GM23338 (cell line): Measurements from ENCODE around the gene POLR2L. TPM values are rescaled to one million over a fixed set of nuclear protein-coding genes. Genes with fewer than 3 reads are reported as not detected.
A peak's percentile ranks its signal among the peaks of the same experiment; 100 is the strongest.

Experiments used
- ATAC-seq: fragments of 200-7000 bp; cut with Tn5 transposase; 3 replicates; pipeline ENCODE4 v1.9.1; 2020
- DNase-seq: peaks from one replicate; pipeline ENCODE4 v3.0.0-alpha.2; 2015; ENCODE audit warnings: low spot score
- H2AFZ ChIP-seq: fragments of 200-600 bp; sonication (generic); 2 replicates; pipeline ENCODE4 v1.8.0; 2016; ENCODE audit warnings: antibody characterized with exemption, mild to moderate bottlenecking, moderate library complexity
- H3F3A ChIP-seq: fragments of 200-600 bp; sonication (generic); replicated peaks from 2 replicates; pipeline ENCODE4 v1.8.0; 2017; ENCODE audit warnings: antibody characterized with exemption, mixed run types, low read depth
- H3K27ac ChIP-seq: fragments of 200-600 bp; sonication (generic); 2 replicates; pipeline ENCODE4 v1.6.1; 2016; ENCODE audit warnings: low read depth
- H3K27me3 ChIP-seq: fragments of 200-600 bp; sonication (generic); 2 replicates; pipeline ENCODE4 v1.8.0; 2016; ENCODE audit warnings: mild to moderate bottlenecking, mixed run types, moderate library complexity; ENCODE audit not compliant: insufficient read depth
- H3K36me3 ChIP-seq: fragments of 200-600 bp; sonication (generic); 2 replicates; pipeline ENCODE4 v1.8.0; 2016; ENCODE audit warnings: mild to moderate bottlenecking; ENCODE audit not compliant: insufficient read depth
- H3K4me1 ChIP-seq: fragments of 200-600 bp; sonication (generic); 2 replicates; pipeline ENCODE4 v1.8.0; 2016; ENCODE audit warnings: mild to moderate bottlenecking, moderate library complexity; ENCODE audit not compliant: insufficient read depth
- H3K4me2 ChIP-seq: fragments of 200-600 bp; sonication (generic); 2 replicates; pipeline ENCODE4 v1.7.1; 2017; ENCODE audit warnings: mixed run types
- H3K4me3 ChIP-seq: fragments of 200-600 bp; sonication (generic); 2 replicates; pipeline ENCODE4 v1.6.1; 2016; ENCODE audit warnings: mixed run types
- H3K79me2 ChIP-seq: fragments of 200-600 bp; sonication (generic); replicated peaks from 2 replicates; pipeline ENCODE4 v1.8.0; 2017; ENCODE audit warnings: mild to moderate bottlenecking; ENCODE audit not compliant: insufficient read depth
- H3K9me2 ChIP-seq: fragments of 200-600 bp; sonication (generic); 2 replicates; pipeline ENCODE4 v1.8.0; 2017; ENCODE audit not compliant: insufficient read depth
- H4K20me1 ChIP-seq: fragments of 200-600 bp; sonication (generic); replicated peaks from 2 replicates; pipeline ENCODE4 v1.8.0; 2017; ENCODE audit warnings: mild to moderate bottlenecking; ENCODE audit not compliant: insufficient read depth
- H3K27ac Mint-ChIP-seq: 2 replicates; pipeline ENCODE4 v1.8.0; 2020; ENCODE audit warnings: inconsistent platforms, mild to moderate bottlenecking, moderate library complexity, mixed read lengths
- H3K27me3 Mint-ChIP-seq: 3 replicates; pipeline ENCODE4 v1.8.0; 2022; ENCODE audit warnings: low read depth, mild to moderate bottlenecking, moderate library complexity, mixed read lengths, inconsistent platforms; ENCODE audit not compliant: insufficient read depth, poor library complexity
- H3K36me3 Mint-ChIP-seq: 3 replicates; pipeline ENCODE4 v1.8.0; 2021; ENCODE audit warnings: low read depth, mild to moderate bottlenecking, inconsistent platforms, moderate library complexity, mixed read lengths
- H3K4me1 Mint-ChIP-seq: 3 replicates; pipeline ENCODE4 v1.8.0; 2020; ENCODE audit warnings: mild to moderate bottlenecking, inconsistent platforms, mixed read lengths
- H3K4me3 Mint-ChIP-seq: 3 replicates; pipeline ENCODE4 v1.8.0; 2021; ENCODE audit warnings: moderate library complexity, mild to moderate bottlenecking, inconsistent platforms, mixed read lengths
- H3K9me3 Mint-ChIP-seq: 3 replicates; pipeline ENCODE4 v1.8.0; 2020; ENCODE audit warnings: moderate library complexity, mild to moderate bottlenecking, inconsistent platforms, mixed read lengths
- CREB1 ChIP-seq: fragments of 250-450 bp; sonication (Bioruptor Pico); IDR thresholded peaks from 2 replicates; pipeline ENCODE4 v1.5.0; 2020; ENCODE audit warnings: low read depth, mild to moderate bottlenecking, moderate library complexity
- EZH2 ChIP-seq: fragments of 200-600 bp; sonication (generic); IDR thresholded peaks from one replicate; pipeline ENCODE4 v1.8.0; 2017; ENCODE audit warnings: antibody characterized with exemption, mild to moderate bottlenecking, low read depth; ENCODE audit not compliant: unreplicated experiment
- EZH2phosphoT487 ChIP-seq: fragments of 200-600 bp; sonication (generic); IDR thresholded peaks from one replicate; pipeline ENCODE4 v1.8.1; 2018; ENCODE audit warnings: antibody characterized with exemption; ENCODE audit not compliant: unreplicated experiment
- JUNB ChIP-seq: IDR thresholded peaks from one replicate; pipeline ENCODE4 v1.6.1; 2016; ENCODE audit warnings: antibody characterized with exemption; ENCODE audit not compliant: unreplicated experiment
- NANOG ChIP-seq: IDR thresholded peaks from 2 replicates; pipeline ENCODE4 v1.6.1; 2016; ENCODE audit warnings: antibody characterized with exemption, borderline replicate concordance
- POLR2AphosphoS5 ChIP-seq: IDR thresholded peaks from 2 replicates; pipeline ENCODE4 v1.6.1; 2016; ENCODE audit warnings: antibody characterized with exemption, low read depth
- STAT1 ChIP-seq: IDR thresholded peaks from one replicate; pipeline ENCODE4 v1.6.1; 2016; ENCODE audit warnings: antibody characterized with exemption; ENCODE audit not compliant: unreplicated experiment
- ZNF114 ChIP-seq: fragments of 250-450 bp; sonication (Bioruptor Pico); IDR thresholded peaks from 2 replicates; pipeline ENCODE4 v1.5.0; 2020; ENCODE audit warnings: mild to moderate bottlenecking, moderate library complexity
- ZNF331 ChIP-seq: fragments of 250-450 bp; sonication (Bioruptor Pico); IDR thresholded peaks from 2 replicates; pipeline ENCODE4 v1.5.0; 2020; ENCODE audit warnings: low read depth, mild to moderate bottlenecking, moderate library complexity
- polyA plus RNA-seq: library from polyadenylated mRNA; unstranded; fragments of >200 nt; fragmentation: Nextera tagmentation; extraction: Ambion mirVana; gene quantifications from 2 replicates; pipeline ENCODE4 v1.2.1, GENCODE V29; 2016
- total RNA-seq: library from RNA; depleted of rRNA; stranded (reverse); fragments of >200 nt; shearing (Covaris generic); gene quantifications from 2 replicates; pipeline ENCODE4 v1.2.3, GENCODE V29; 2014
- TF ChIP-seq, protein P1 (sequence below), 2 experiments: fragments of 200-600 bp in 1 of 2; sonication (generic) in 1 of 2; conservative IDR thresholded peaks; 2 replicates each; pipeline versions ENCODE4 v1.5.1 to v1.6.1; 2016 to 2017; ENCODE audit warnings: antibody characterized with exemption in 2 of 2, low read depth in 2 of 2, mild to moderate bottlenecking in 2 of 2, moderate library complexity in 1 of 2
- TF ChIP-seq, protein P2 (sequence below): IDR thresholded peaks from one replicate; pipeline ENCODE4 v1.6.1; 2018; ENCODE audit warnings: antibody characterized with exemption; ENCODE audit not compliant: unreplicated experiment
- TF ChIP-seq, protein P3 (sequence below): IDR thresholded peaks from 2 replicates; pipeline ENCODE4 v1.6.1; 2016; ENCODE audit warnings: antibody characterized with exemption

POLR2L gene
- total and polyA plus RNA-seq, 2 experiments from 2014 or later: 32.2 to 369 TPM

DNA sequence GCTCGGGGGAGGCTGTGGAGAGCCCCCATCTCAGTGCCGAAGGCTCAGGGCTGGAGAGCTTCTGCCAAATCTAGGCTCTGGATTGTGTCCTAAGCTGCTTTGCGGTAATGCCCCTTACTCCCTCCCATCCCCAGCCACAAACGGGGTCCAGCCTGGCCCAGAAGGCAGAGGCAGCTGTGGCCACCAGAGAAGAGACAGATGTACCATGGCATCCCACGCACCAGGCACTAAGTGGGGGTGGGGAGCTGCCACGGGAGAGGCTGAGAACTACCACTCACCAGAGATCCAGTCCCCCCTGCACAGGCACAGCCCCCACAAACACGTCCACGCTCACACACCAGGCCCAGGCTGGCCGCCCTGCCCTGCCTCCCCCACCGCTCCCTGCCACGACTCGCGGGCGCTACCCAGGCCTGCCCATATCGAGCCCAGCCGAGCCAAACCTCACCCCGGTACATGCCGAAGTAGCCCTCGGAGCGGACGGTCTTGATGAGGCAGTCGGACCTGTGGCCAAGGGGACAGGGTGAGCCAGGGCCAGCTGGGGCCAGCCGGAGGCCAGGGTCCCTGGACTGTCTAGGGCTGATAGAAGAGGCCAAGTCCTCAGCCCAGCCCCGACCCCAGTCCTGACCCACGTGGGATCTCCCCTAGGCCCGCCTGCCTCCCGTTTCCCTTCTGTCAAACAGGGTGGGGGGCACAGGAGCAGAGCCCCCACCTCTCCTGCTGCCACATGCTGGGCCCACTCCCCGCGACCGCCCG, 48.1 kb downstream of the POLR2L start:
- peaks cover 6% of the 10 kb centered on the region; the same call in 1 of the 3 replicates for H3K36me3 Mint-ChIP-seq
- TF ChIP-seq ZNF331 (CRISPR knock-in tag) (no peak), NANOG (no peak)
- no peaks in the 10 kb centered on the region; the same call in 1 of the 2 replicates for H3K79me2 ChIP-seq
- H3K36me3 ChIP-seq: no peaks in the 10 kb centered on the region
- H3K27ac ChIP-seq: peak overlapping the region; percentile 50; the same call in 1 of the 2 replicates
- H4K20me1 ChIP-seq: peaks cover 3% of the 10 kb centered on the region; the same call in 1 of the 2 replicates
- H3K4me3 ChIP-seq: no peak overlapping the region
- H2AFZ ChIP-seq: no peak overlapping the region
- peaks cover 22% of the 10 kb centered on the region; the same call in 1 of the 2 replicates for H3K4me1 ChIP-seq
- no peaks in the 10 kb centered on the region for H3K27me3 ChIP-seq
- no peak overlapping the region for H3K4me2 ChIP-seq
- no peaks in the 10 kb centered on the region for H3K9me2 ChIP-seq
- H3K4me1 Mint-ChIP-seq: peaks cover 26% of the 10 kb centered on the region
- ATAC-seq (no peak), DNase-seq (no peak)
- no peak overlapping the region for H3K4me3 Mint-ChIP-seq
- H3K27me3 Mint-ChIP-seq: peaks cover 12% of the 10 kb centered on the region
- H3K27ac Mint-ChIP-seq: no peak overlapping the region
- H3K9me3 Mint-ChIP-seq: no peaks in the 10 kb centered on the region
- peaks cover 24% of the 10 kb centered on the region for H3F3A ChIP-seq

DNA sequence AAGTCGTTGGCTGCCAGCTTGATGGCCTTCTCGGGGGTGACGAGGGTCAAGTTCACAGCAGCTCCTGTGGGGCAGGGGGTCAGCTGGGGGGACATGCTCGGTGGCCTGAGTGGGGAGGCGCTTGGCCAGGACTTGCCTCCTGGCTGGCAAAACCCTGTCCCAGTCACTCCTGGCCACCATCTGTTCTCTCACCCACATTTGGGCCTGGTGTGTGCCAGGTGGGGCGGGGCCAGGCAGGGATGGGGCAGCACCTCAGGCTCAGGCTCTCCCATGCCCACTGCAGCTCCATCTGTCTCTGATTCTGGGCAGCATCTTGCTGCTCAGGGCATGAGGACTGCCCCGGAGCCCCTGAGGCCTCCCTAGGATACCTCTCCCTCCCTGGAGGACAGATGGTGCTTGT, 48.8 kb downstream of the POLR2L start:
- Histone ChIP-seq H3K9me2 (no peaks in the 10 kb centered on the region), H3K4me3 (no peak overlapping the region), H3K36me3 (no peaks in the 10 kb centered on the region), H3K4me2 (no peak overlapping the region), H2AFZ (no peak overlapping the region), H3K4me1 (peaks cover 23% of the 10 kb centered on the region; the same call in 1 of the 2 replicates), H4K20me1 (peaks cover 3% of the 10 kb centered on the region; the same call in 1 of the 2 replicates), H3K79me2 (no peaks in the 10 kb centered on the region; the same call in 1 of the 2 replicates), H3F3A (peaks cover 19% of the 10 kb centered on the region), H3K27ac (no peak overlapping the region), H3K27me3 (no peaks in the 10 kb centered on the region)
- Mint-ChIP-seq H3K4me3 (no peak overlapping the region), H3K9me3 (no peaks in the 10 kb centered on the region), H3K27ac (no peak overlapping the region), H3K4me1 (peaks cover 29% of the 10 kb centered on the region), H3K27me3 (peaks cover 15% of the 10 kb centered on the region), H3K36me3 (peaks cover 6% of the 10 kb centered on the region; the same call in 1 of the 3 replicates)
- DNase-seq (no peak), ATAC-seq (no peak)
- no peak for TF ChIP-seq JUNB
- TF ChIP-seq NANOG: no peak
- TF ChIP-seq CREB1 (CRISPR knock-in tag): no peak
- no peak for TF ChIP-seq EZH2
- TF ChIP-seq, protein P1, sequence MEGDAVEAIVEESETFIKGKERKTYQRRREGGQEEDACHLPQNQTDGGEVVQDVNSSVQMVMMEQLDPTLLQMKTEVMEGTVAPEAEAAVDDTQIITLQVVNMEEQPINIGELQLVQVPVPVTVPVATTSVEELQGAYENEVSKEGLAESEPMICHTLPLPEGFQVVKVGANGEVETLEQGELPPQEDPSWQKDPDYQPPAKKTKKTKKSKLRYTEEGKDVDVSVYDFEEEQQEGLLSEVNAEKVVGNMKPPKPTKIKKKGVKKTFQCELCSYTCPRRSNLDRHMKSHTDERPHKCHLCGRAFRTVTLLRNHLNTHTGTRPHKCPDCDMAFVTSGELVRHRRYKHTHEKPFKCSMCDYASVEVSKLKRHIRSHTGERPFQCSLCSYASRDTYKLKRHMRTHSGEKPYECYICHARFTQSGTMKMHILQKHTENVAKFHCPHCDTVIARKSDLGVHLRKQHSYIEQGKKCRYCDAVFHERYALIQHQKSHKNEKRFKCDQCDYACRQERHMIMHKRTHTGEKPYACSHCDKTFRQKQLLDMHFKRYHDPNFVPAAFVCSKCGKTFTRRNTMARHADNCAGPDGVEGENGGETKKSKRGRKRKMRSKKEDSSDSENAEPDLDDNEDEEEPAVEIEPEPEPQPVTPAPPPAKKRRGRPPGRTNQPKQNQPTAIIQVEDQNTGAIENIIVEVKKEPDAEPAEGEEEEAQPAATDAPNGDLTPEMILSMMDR (conservative IDR thresholded peaks at IDR 0.05; ENCODE audit: low read depth in 2 of 2): no peak
- TF ChIP-seq STAT1: no peak
- no peak for TF ChIP-seq POLR2AphosphoS5
- TF ChIP-seq, protein P2, sequence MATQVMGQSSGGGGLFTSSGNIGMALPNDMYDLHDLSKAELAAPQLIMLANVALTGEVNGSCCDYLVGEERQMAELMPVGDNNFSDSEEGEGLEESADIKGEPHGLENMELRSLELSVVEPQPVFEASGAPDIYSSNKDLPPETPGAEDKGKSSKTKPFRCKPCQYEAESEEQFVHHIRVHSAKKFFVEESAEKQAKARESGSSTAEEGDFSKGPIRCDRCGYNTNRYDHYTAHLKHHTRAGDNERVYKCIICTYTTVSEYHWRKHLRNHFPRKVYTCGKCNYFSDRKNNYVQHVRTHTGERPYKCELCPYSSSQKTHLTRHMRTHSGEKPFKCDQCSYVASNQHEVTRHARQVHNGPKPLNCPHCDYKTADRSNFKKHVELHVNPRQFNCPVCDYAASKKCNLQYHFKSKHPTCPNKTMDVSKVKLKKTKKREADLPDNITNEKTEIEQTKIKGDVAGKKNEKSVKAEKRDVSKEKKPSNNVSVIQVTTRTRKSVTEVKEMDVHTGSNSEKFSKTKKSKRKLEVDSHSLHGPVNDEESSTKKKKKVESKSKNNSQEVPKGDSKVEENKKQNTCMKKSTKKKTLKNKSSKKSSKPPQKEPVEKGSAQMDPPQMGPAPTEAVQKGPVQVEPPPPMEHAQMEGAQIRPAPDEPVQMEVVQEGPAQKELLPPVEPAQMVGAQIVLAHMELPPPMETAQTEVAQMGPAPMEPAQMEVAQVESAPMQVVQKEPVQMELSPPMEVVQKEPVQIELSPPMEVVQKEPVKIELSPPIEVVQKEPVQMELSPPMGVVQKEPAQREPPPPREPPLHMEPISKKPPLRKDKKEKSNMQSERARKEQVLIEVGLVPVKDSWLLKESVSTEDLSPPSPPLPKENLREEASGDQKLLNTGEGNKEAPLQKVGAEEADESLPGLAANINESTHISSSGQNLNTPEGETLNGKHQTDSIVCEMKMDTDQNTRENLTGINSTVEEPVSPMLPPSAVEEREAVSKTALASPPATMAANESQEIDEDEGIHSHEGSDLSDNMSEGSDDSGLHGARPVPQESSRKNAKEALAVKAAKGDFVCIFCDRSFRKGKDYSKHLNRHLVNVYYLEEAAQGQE: no peak
- TF ChIP-seq, protein P3, sequence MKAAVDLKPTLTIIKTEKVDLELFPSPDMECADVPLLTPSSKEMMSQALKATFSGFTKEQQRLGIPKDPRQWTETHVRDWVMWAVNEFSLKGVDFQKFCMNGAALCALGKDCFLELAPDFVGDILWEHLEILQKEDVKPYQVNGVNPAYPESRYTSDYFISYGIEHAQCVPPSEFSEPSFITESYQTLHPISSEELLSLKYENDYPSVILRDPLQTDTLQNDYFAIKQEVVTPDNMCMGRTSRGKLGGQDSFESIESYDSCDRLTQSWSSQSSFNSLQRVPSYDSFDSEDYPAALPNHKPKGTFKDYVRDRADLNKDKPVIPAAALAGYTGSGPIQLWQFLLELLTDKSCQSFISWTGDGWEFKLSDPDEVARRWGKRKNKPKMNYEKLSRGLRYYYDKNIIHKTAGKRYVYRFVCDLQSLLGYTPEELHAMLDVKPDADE: no peak
- no peak for TF ChIP-seq ZNF114 (CRISPR knock-in tag)
- no peak for TF ChIP-seq EZH2phosphoT487
